Activated T-cell treated with anti-CD3 and anti-CD28 coated beads, Interleukin-2, amount 50 U/mL, for 24 hours (primary cell): Measurements from ENCODE around the gene NRARP.
A peak's percentile ranks its signal among the peaks of the same experiment; 100 is the strongest.

Experiments
- DNase-seq: peaks from one replicate; pipeline ENCODE4 v3.0.0-alpha.2; 2020
- H3K27ac Mint-ChIP-seq: 2 replicates; pipeline ENCODE4 v1.8.0; 2020; ENCODE audit warnings: mild to moderate bottlenecking, mixed read lengths
- H3K27me3 Mint-ChIP-seq: 2 replicates; pipeline ENCODE4 v1.8.0; 2020; ENCODE audit warnings: mixed read lengths
- H3K36me3 Mint-ChIP-seq: 2 replicates; pipeline ENCODE4 v1.8.0; 2020; ENCODE audit warnings: low read depth, mixed read lengths
- H3K4me1 Mint-ChIP-seq: 2 replicates; pipeline ENCODE4 v1.8.0; 2020; ENCODE audit warnings: low read depth, mixed read lengths
- H3K4me3 Mint-ChIP-seq: 2 replicates; pipeline ENCODE4 v1.8.0; 2020; ENCODE audit warnings: mild to moderate bottlenecking, moderate library complexity, mixed read lengths
- H3K9me3 Mint-ChIP-seq: 2 replicates; pipeline ENCODE4 v1.8.0; 2020; ENCODE audit warnings: mixed read lengths

Gene NRARP

GRCh38 chr9:137299938-137300337 lies 2.1 kb downstream of the NRARP start:
- Mint-ChIP-seq H3K27me3 (peaks cover 43% of the 10 kb centered on the region), H3K4me3 (peak overlapping the region; percentile 46), H3K9me3 (no peaks in the 10 kb centered on the region), H3K27ac (no peak overlapping the region), H3K4me1 (peaks cover 12% of the 10 kb centered on the region), H3K36me3 (no peaks in the 10 kb centered on the region)
- DNase-seq: no peak

- no peaks in the 10 kb centered on the region for H3K36me3 Mint-ChIP-seq
- H3K27me3 Mint-ChIP-seq: peaks cover 50% of the 10 kb centered on the region
- no peak overlapping the region for H3K4me3 Mint-ChIP-seq
- no peak overlapping the region for H3K27ac Mint-ChIP-seq
- H3K4me1 Mint-ChIP-seq: peaks cover 17% of the 10 kb centered on the region
- no peak for DNase-seq
- H3K9me3 Mint-ChIP-seq: no peaks in the 10 kb centered on the region
These were observed 2.9 kb downstream of the NRARP start for GRCh38 chr9:137299203-137299565.

DNA sequence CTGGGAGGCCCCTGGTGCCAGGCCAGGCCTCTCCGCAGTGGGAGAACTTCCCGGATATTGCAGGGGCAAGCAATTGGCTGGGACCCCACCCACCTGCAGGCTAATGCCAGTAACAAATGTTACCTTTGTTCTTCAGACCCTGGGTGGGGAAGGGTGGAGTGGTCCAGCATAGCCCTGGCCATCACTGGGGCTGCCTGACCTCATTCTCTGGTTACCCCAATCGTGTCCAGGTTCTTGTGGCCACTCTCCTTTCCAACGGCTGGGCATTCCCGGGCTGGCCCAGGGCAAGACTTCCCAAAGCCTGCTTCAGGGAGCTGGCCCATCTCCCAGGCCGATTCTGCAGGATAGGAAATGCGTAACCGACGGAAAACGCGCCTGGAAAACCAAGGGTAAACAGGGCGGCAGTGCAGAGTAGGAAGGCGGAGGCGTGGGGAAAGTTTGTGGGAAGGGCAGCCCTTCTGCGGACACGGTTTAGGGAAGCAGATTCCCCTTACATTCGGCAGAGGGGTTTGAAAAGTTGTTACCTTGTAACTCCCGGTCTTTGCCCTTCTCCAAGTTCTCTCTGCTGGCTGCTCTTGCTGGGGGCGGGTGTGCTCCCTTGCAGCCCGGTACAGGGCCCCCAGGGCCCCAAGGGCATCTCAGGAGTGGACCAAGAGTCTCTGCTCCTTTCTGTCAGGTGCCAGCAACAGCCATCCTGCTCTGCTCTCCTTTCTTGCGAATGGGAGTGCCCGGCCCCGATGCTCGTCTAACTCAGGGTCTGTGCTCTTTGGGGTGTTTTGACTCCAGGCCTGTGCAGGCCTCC lies 3.5 kb downstream of the NRARP start:
- Mint-ChIP-seq H3K27me3 (peaks cover 56% of the 10 kb centered on the region), H3K27ac (no peak overlapping the region), H3K4me3 (no peak overlapping the region), H3K36me3 (no peaks in the 10 kb centered on the region), H3K9me3 (no peaks in the 10 kb centered on the region), H3K4me1 (peaks cover 15% of the 10 kb centered on the region)
- no peak for DNase-seq

DNA sequence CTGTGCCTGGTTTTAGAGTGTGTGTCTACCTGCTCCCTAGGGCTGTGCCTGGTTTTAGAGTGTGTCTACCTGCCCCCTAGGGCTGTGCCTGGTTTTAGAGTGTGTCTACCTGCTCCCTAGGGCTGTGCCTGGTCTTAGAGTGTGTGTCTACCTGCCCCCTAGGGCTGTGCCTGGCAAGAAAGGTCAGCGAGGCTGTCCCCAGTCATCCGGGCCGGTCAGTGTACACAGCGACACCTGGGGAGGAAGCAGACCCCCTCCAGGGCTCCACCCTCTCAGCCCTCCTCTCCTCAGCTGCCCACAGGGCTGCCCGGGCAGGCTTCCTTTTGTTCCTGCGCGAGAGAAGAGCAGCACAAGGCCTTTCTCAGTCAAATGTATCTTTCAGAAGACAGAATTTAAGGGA lies 4.1 kb downstream of the NRARP start:
- peaks cover 63% of the 10 kb centered on the region for H3K27me3 Mint-ChIP-seq
- H3K4me1 Mint-ChIP-seq: peaks cover 15% of the 10 kb centered on the region
- no peak overlapping the region for H3K27ac Mint-ChIP-seq
- no peak overlapping the region for H3K4me3 Mint-ChIP-seq
- H3K36me3 Mint-ChIP-seq: no peaks in the 10 kb centered on the region
- no peak for DNase-seq
- no peaks in the 10 kb centered on the region for H3K9me3 Mint-ChIP-seq

DNA sequence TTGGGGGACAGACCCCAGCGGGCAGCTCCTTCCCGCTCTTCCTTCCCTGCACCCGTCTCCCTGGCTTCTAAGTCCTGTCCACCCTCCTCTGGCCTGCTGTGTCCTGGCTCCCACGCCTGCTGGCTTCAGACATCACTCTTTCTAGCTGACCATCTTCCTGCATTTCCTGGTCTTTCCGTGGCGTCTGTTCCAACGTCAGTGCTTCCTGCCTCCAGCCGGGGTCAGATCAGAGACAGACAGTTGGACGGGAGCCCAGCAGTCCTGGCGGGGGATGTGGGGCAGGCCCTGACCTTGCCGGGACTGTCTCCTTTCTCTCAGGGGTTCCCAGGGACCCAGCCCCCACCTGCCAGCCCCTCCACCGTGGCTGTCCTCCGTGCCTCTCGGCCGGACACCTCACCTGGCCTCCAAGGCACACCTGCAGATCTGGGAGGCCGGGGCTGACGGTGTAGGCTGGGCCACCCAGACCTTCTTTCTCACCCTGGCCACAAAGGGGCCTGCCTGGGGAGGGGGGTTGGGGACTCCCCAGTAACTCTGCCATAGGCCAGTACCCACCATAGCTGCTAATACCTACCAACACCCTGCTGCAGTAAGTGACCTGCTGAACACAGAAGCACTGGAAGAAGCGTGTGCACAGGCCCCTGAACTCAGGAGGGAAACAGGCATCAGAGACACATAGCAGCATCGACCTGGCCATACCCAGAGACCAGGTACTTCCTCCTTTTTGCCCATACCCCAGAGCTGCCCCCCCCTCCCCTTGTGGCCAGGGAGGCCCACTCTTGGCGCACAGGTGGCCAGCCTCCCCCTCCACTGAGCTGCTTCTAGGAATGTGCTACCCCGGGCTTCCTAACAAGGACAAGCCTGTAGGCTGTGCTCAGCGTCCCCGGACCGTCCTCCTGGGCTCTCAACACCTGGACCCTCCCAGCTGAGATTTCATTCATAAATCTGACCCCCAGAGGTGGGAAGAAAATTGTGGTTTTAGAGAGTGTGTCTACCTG lies 5.1 kb downstream of the NRARP start:
- H3K36me3 Mint-ChIP-seq: no peaks in the 10 kb centered on the region
- H3K27ac Mint-ChIP-seq: no peak overlapping the region
- peak overlapping the region; percentile 43 for H3K4me3 Mint-ChIP-seq
- DNase-seq: no peak
- peaks cover 65% of the 10 kb centered on the region for H3K27me3 Mint-ChIP-seq
- H3K9me3 Mint-ChIP-seq: no peaks in the 10 kb centered on the region
- peaks cover 15% of the 10 kb centered on the region for H3K4me1 Mint-ChIP-seq

GRCh38 chr9:137295849-137296669 lies 6.0 kb downstream of the NRARP start:
- DNase-seq: no peak
- Mint-ChIP-seq H3K4me1 (peaks cover 15% of the 10 kb centered on the region), H3K36me3 (no peaks in the 10 kb centered on the region), H3K27ac (no peak overlapping the region), H3K9me3 (no peaks in the 10 kb centered on the region), H3K27me3 (peaks cover 65% of the 10 kb centered on the region), H3K4me3 (peak overlapping the region; percentile 43)

DNA sequence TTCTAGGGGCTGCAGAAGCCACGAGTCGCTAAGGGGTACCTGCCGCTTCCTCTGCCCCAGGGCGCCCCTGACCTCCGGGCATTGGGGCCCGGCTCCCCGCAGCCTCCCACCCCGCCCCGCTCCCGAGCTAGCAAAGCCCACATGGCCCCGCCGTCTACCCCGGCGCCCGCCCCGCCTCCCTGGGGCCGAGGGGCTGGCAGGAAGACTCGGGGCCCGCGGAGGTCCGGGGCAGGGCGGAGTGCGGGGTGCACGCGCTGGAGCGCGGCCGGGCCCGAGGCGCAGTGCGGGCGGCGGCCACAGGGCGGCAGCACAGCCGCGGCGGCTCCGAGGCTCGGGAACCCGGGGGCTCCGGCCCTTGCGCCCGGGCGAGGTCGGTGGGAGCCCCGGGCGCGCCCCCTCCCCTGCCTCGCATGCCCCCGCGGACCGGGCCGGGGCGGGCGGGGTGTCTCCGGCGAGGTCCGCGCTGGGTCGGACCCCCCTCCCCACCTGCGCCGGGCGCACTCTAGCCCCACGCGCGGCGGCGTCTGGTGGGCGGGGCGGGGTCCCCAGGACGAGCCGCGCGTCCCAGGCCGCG lies 6.7 kb downstream of the NRARP start:
- Mint-ChIP-seq H3K36me3 (no peaks in the 10 kb centered on the region), H3K9me3 (no peaks in the 10 kb centered on the region), H3K27me3 (peaks cover 61% of the 10 kb centered on the region), H3K4me1 (peaks cover 12% of the 10 kb centered on the region), H3K27ac (no peak overlapping the region), H3K4me3 (no peak overlapping the region)
- DNase-seq: peak; percentile 78

DNA sequence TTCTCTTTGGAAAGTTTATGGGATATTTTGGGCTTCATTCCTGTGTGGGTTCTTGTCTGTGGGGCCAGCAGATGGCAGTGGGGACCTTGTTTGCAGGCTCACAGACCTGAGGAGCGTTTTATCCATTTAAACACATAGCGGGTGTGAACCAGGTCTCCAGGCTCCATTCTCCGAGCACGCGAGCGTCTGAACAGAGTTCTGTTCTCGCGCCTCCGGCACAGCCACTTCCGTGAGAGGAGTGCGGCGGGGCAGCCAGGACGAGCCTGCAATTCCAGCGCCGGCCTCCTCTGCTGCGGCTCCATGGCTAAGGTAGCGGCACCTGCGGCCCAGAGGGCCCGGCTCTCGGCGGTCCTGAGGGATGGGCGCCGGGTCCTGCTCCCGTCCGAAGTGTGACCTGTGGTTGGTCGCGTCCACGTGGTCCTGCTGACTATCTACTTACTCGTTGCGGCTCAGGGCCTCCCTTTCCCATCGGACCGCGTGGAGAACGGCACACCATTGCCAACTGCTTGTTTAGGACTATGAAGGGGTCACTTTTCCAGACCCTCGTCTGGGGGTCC lies 7.3 kb downstream of the NRARP start:
- no peaks in the 10 kb centered on the region for H3K36me3 Mint-ChIP-seq
- H3K4me3 Mint-ChIP-seq: peak overlapping the region; percentile 10

GRCh38 chr9:137294091-137294680 lies 7.9 kb downstream of the NRARP start:
- Mint-ChIP-seq H3K27me3 (peaks cover 53% of the 10 kb centered on the region), H3K4me1 (peaks cover 8% of the 10 kb centered on the region), H3K4me3 (no peak overlapping the region), H3K27ac (peak overlapping the region; percentile 29), H3K36me3 (no peaks in the 10 kb centered on the region), H3K9me3 (no peaks in the 10 kb centered on the region)
- no peak for DNase-seq

More for the DNA sequence above, 7.3 kb downstream of the NRARP start:
- H3K4me1 Mint-ChIP-seq: peaks cover 8% of the 10 kb centered on the region
- H3K27ac Mint-ChIP-seq: peak overlapping the region; percentile 29
- H3K27me3 Mint-ChIP-seq: peaks cover 57% of the 10 kb centered on the region
- H3K9me3 Mint-ChIP-seq: no peaks in the 10 kb centered on the region
- no peak for DNase-seq

- Mint-ChIP-seq H3K27me3 (peaks cover 47% of the 10 kb centered on the region), H3K4me3 (no peak overlapping the region), H3K9me3 (no peaks in the 10 kb centered on the region), H3K4me1 (peaks cover 8% of the 10 kb centered on the region), H3K27ac (no peak overlapping the region), H3K36me3 (no peaks in the 10 kb centered on the region)
- no peak for DNase-seq
These were observed 8.5 kb downstream of the NRARP start for GRCh38 chr9:137293482-137294090.

DNA sequence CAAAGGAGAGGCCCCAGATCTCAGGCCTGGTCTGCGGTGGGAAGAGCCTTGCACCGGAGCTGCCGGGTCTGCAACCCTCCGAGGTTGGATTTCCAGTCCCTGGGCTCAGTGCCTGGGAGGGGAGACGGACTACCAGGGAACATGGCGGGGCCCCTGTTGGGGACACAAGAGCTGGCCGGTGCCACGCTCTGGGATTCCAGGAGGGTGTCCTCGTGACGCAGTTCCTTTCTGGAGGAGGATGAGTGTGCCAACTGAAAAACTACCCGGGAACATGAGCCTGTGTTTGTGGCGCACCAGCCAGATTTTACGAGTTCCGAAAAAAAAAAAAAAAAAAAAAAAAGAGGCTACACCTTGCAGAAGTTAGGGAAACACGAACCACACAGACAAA lies 9.0 kb downstream of the NRARP start:
- H3K36me3 Mint-ChIP-seq: no peaks in the 10 kb centered on the region
- H3K9me3 Mint-ChIP-seq: no peaks in the 10 kb centered on the region
- no peak for DNase-seq
- H3K4me1 Mint-ChIP-seq: peaks cover 8% of the 10 kb centered on the region
- H3K27ac Mint-ChIP-seq: no peak overlapping the region
- peaks cover 42% of the 10 kb centered on the region for H3K27me3 Mint-ChIP-seq
- H3K4me3 Mint-ChIP-seq: no peak overlapping the region

- Mint-ChIP-seq H3K4me1 (no peaks in the 10 kb centered on the region), H3K9me3 (no peaks in the 10 kb centered on the region), H3K27me3 (peaks cover 11% of the 10 kb centered on the region), H3K36me3 (no peaks in the 10 kb centered on the region), H3K4me3 (no peak overlapping the region), H3K27ac (no peak overlapping the region)
- no peak for DNase-seq
These were observed 15.1 kb downstream of the NRARP start for GRCh38 chr9:137286975-137287383.
